A549 (cell line): ENCODE data around the gene HOXD11. TPM values are rescaled to one million over a fixed set of nuclear protein-coding genes. Genes with fewer than 3 reads are reported as not detected.

ENCODE experiments used
- ATAC-seq, 2 experiments: fragments of 200-7000 bp in 1 of 2; fragments of >200 bp in 1 of 2; cut with Nextera tagmentation in 1 of 2; cut with Tn5 transposase in 1 of 2; 3 replicates each; pipeline versions ENCODE4 v1.8.0 to v1.9.1; 2018 to 2020; ENCODE audit warnings: mild to moderate bottlenecking in 1 of 2, moderate library complexity in 1 of 2
- CTCF ChIA-PET: fragments of 300-600 bp; sonication (Branson Sonifier 250); formaldehyde crosslinking; extraction: SDS; loops from one replicate; lab custom pipeline; 2021; ENCODE audit warnings: antibody characterized with exemption, inconsistent platforms; lab: Yijun Ruan, JAX
- POLR2A ChIA-PET: fragments of 350-600 bp; formaldehyde crosslinking; extraction: SDS; loops from one replicate; lab custom pipeline; 2021; ENCODE audit warnings: antibody characterized with exemption, inconsistent platforms; lab: Yijun Ruan, JAX
- DNase-seq, 2 experiments: peaks; one replicate each; pipeline versions ENCODE4 v3.0.0 to v3.0.0-alpha.2; 2011 to 2016; ENCODE audit warnings: low read depth in 1 of 2, low spot score in 1 of 2
- FAIRE-seq: peaks from 2 replicates; lab custom pipeline; 2011; peaks lifted over from hg19 to GRCh38; lab: Jason Lieb, UNC
- H3K27ac ChIP-seq, 2 experiments: fragments of >200 bp; sonication (Bioruptor Twin); formaldehyde crosslinking; 3 replicates each; pipeline ENCODE4 v1.5.1; 2016 to 2017
- H3K4me1 ChIP-seq: fragments of >200 bp; sonication (Bioruptor Twin); formaldehyde crosslinking; 3 replicates; pipeline ENCODE4 v1.6.1; 2016
- H3K4me2 ChIP-seq: fragments of >200 bp; sonication (Bioruptor Twin); formaldehyde crosslinking; 3 replicates; pipeline ENCODE4 v1.6.1; 2016
- H3K4me3 ChIP-seq: fragments of >200 bp; sonication (Bioruptor Twin); formaldehyde crosslinking; 3 replicates; pipeline ENCODE4 v1.5.1; 2016
- H3K9me3 ChIP-seq: fragments of >200 bp; sonication (Bioruptor Twin); formaldehyde crosslinking; 3 replicates; pipeline ENCODE4 v1.6.1; 2016
- CBX2 ChIP-seq: fragments of 200-600 bp; sonication (generic); IDR thresholded peaks from 2 replicates; pipeline ENCODE4 v1.6.1; 2016; ENCODE audit warnings: low read depth, mild to moderate bottlenecking, borderline replicate concordance
- CBX8 ChIP-seq: fragments of 200-600 bp; sonication (generic); IDR thresholded peaks from 2 replicates; pipeline ENCODE4 v1.6.1; 2016
- EHMT2 ChIP-seq: fragments of 200-600 bp; sonication (generic); IDR thresholded peaks from 2 replicates; pipeline ENCODE4 v1.6.1; 2016; ENCODE audit warnings: antibody characterized with exemption, low read depth, mild to moderate bottlenecking, moderate library complexity
- ELK1 ChIP-seq: fragments of 150-350 bp; IDR thresholded peaks from 2 replicates; pipeline ENCODE4 v1.6.1; 2014; ENCODE audit warnings: low read depth, mild to moderate bottlenecking, low read length
- GATA3 ChIP-seq: IDR thresholded peaks from 2 replicates; pipeline ENCODE4 v1.6.1; 2012; ENCODE audit warnings: borderline replicate concordance
- HES2 ChIP-seq: fragments of >200 bp; sonication (Bioruptor Twin); formaldehyde crosslinking; IDR thresholded peaks from 2 replicates; pipeline ENCODE4 v1.6.1; 2016
- HOXB13 ChIP-seq: fragments of 250-450 bp; sonication (Bioruptor Pico); IDR thresholded peaks from 2 replicates; pipeline ENCODE4 v1.5.0; 2020; ENCODE audit warnings: low read depth, mild to moderate bottlenecking, moderate library complexity
- JUNB ChIP-seq: fragments of >200 bp; sonication (Bioruptor Twin); formaldehyde crosslinking; IDR thresholded peaks from 2 replicates; pipeline ENCODE4 v1.6.1; 2016
- NPAS2 ChIP-seq: fragments of 250-450 bp; sonication (Bioruptor Pico); IDR thresholded peaks from 2 replicates; pipeline ENCODE4 v1.8.0; 2022; ENCODE audit warnings: mild to moderate bottlenecking, moderate library complexity, borderline replicate concordance
- NR3C1 ChIP-seq: fragments of >200 bp; sonication (Bioruptor Twin); formaldehyde crosslinking; IDR thresholded peaks from 3 replicates; pipeline ENCODE4 v1.6.1; 2017
- POLR2A ChIP-seq: IDR thresholded peaks from 2 replicates; pipeline ENCODE4 v1.6.1; 2012; ENCODE audit warnings: mild to moderate bottlenecking, low read length
- RAD21 ChIP-seq, 2 experiments: fragments of >200 bp in 1 of 2; sonication (Bioruptor Twin) in 1 of 2; formaldehyde crosslinking in 1 of 2; IDR thresholded peaks in 1 of 2; conservative IDR thresholded peaks in 1 of 2; 2 replicates in 1 of 2; 3 replicates in 1 of 2; pipeline ENCODE4 v1.6.1; 2012 to 2018; ENCODE audit warnings: inconsistent platforms in 1 of 2
- RARB ChIP-seq: fragments of 250-450 bp; sonication (Bioruptor Pico); IDR thresholded peaks from 2 replicates; pipeline ENCODE4 v1.8.0; 2021; ENCODE audit warnings: mild to moderate bottlenecking, moderate library complexity
- RCOR1 ChIP-seq: fragments of 150-350 bp; IDR thresholded peaks from 2 replicates; pipeline ENCODE4 v1.6.1; 2014; ENCODE audit warnings: antibody characterized with exemption, low read length, low read depth
- SMC3 ChIP-seq: fragments of >200 bp; sonication (Bioruptor Twin); formaldehyde crosslinking; IDR thresholded peaks from 3 replicates; pipeline ENCODE4 v1.6.1; 2018; ENCODE audit warnings: inconsistent platforms
- SREBF2 ChIP-seq: fragments of 450-650 bp; IDR thresholded peaks from 2 replicates; pipeline ENCODE4 v1.6.1; 2014; ENCODE audit warnings: mild to moderate bottlenecking, moderate library complexity
- ZC3H11A ChIP-seq: fragments of 450-650 bp; IDR thresholded peaks from 2 replicates; pipeline ENCODE4 v1.6.1; 2014; ENCODE audit warnings: antibody characterized with exemption, mild to moderate bottlenecking
- WGBS: methylation state at CpG from one replicate; pipeline ENCODE4 v1.1.6; 2017; ENCODE audit errors: missing lambda C conversion rate; 5-methylcytosine and 5-hydroxymethylcytosine counted together
- polyA plus RNA-seq, 4 experiments: library from polyadenylated mRNA; depleted of rRNA in 3 of 4; stranded (reverse); fragments of >200 nt; fragmentation: RNase III in 1 of 4; extraction: RNeasy Plus Mini Kit Qiagen cat#74134 plus additional on column Dnase treatment in 1 of 4; gene quantifications; 2 replicates in 3 of 4; 3 replicates in 1 of 4; pipeline ENCODE4 v1.2.3, GENCODE V29; 2011 to 2017
- TF ChIP-seq, protein P1 (sequence below): fragments of >200 bp; sonication (Bioruptor Twin); formaldehyde crosslinking; IDR thresholded peaks from 3 replicates; pipeline ENCODE4 v1.5.1; 2016
- TF ChIP-seq, protein P2 (sequence below): fragments of >200 bp; sonication (Bioruptor Twin); formaldehyde crosslinking; IDR thresholded peaks from 3 replicates; pipeline ENCODE4 v1.6.1; 2016

HOXD11 gene
- polyA plus RNA-seq, 2 of the 4 experiments (the other 2 are of a cell fraction), result 2.6 to 4.8 TPM

DNA sequence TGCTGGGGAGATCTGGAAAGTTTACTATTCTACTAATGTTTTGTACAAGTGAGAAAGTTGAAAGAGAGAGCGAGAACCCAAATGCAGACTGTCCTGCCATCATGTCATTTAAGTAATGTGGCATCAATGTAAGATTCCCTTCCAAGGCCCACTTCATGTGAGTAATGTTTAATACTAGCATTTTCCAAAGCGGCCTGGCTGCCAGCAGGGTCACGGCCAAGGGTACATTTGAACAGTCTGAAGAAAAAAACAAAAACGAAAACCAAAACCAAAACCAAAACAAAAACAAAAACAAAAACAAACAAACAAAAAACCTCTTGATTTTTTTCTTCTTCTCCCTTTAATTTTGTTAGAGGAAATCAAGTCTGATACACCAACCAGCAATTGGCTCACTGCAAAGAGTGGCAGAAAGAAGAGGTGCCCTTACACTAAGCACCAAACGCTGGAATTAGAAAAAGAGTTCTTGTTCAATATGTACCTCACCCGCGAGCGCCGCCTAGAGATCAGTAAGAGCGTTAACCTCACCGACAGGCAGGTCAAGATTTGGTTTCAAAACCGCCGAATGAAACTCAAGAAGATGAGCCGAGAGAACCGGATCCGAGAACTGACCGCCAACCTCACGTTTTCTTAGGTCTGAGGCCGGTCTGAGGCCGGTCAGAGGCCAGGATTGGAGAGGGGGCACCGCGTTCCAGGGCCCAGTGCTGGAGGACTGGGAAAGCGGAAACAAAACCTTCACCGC, 11.7 kb downstream of the HOXD11 start:
- Histone ChIP-seq H3K4me1 (0 out of 3 replicates have a peak, but pooled peaks cover 3% of the 10 kb centered on the region), H3K27ac (peak overlapping the region in 1 of 2 experiments; percentile 30; a peak in 1 of 6 replicates), H3K4me2 (peak overlapping the region; percentile 83), H3K4me3 (peak overlapping the region; percentile 30; the same call in 2 of the 3 replicates)
- CTCF ChIA-PET, result interaction anchor here (0.8 to 3.6 kb wide), 4 partner anchors 8 to 696 kb away, joined by 3 to 22 read pairs (median 6); no protein-coding TSS in a partner anchor
- WGBS, result 22% methylated on average over 24 of the region's 24 CpGs
- TF ChIP-seq CBX8 (no peak), ZC3H11A (no peak), GATA3 (no peak), CBX2 (no peak), RAD21 (conservative IDR thresholded peaks at IDR 0.05 in 1 of 2, IDR thresholded peaks at IDR 0.05 in 1 of 2) (peak; percentile 22; a peak in 1 of 5 replicates), SMC3 (0 out of 3 replicates have a peak, but pooled peaks have one; percentile 20), HES2 (no peak)
- TF ChIP-seq, protein P1, sequence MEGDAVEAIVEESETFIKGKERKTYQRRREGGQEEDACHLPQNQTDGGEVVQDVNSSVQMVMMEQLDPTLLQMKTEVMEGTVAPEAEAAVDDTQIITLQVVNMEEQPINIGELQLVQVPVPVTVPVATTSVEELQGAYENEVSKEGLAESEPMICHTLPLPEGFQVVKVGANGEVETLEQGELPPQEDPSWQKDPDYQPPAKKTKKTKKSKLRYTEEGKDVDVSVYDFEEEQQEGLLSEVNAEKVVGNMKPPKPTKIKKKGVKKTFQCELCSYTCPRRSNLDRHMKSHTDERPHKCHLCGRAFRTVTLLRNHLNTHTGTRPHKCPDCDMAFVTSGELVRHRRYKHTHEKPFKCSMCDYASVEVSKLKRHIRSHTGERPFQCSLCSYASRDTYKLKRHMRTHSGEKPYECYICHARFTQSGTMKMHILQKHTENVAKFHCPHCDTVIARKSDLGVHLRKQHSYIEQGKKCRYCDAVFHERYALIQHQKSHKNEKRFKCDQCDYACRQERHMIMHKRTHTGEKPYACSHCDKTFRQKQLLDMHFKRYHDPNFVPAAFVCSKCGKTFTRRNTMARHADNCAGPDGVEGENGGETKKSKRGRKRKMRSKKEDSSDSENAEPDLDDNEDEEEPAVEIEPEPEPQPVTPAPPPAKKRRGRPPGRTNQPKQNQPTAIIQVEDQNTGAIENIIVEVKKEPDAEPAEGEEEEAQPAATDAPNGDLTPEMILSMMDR, result peak; percentile 75
- TF ChIP-seq, protein P2, sequence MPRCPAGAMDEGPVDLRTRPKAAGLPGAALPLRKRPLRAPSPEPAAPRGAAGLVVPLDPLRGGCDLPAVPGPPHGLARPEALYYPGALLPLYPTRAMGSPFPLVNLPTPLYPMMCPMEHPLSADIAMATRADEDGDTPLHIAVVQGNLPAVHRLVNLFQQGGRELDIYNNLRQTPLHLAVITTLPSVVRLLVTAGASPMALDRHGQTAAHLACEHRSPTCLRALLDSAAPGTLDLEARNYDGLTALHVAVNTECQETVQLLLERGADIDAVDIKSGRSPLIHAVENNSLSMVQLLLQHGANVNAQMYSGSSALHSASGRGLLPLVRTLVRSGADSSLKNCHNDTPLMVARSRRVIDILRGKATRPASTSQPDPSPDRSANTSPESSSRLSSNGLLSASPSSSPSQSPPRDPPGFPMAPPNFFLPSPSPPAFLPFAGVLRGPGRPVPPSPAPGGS, result no peak
- TF ChIP-seq, all 56 proteins: peak for 3
- no peaks in the 10 kb centered on the region for H3K9me3 ChIP-seq
- ATAC-seq (peak; percentile 31 to 46; a peak in 3 of 6 replicates), FAIRE-seq (no peak), DNase-seq (peak; percentile 63 to 79)
- POLR2A ChIA-PET, result no interaction called here

GRCh38 chr2:176120364-176121189, 13.5 kb downstream of the HOXD11 start:
- POLR2A ChIA-PET, result no interaction called here
- no peak for FAIRE-seq
- no peak overlapping the region for H3K4me3 ChIP-seq

More at GRCh38 chr2:176120364-176121189, 13.5 kb downstream of the HOXD11 start:
- TF ChIP-seq RCOR1 (no peak), ELK1 (no peak), JUNB (no peak), NR3C1 (no peak), POLR2A (no peak), EHMT2 (no peak), NPAS2 (CRISPR knock-in tag) (no peak), RARB (CRISPR knock-in tag) (no peak), SREBF2 (no peak), SMC3 (no peak), HOXB13 (CRISPR knock-in tag) (no peak)
- TF ChIP-seq, protein P1, result no peak
- TF ChIP-seq, all 56 proteins: peak for 0
- CTCF ChIA-PET, result interaction anchor here (0.5 to 3.7 kb wide), 15 partner anchors 9 to 1078 kb away, joined by 3 to 13 read pairs (median 4); no protein-coding TSS in a partner anchor
- no peak for ATAC-seq
- no peaks in the 10 kb centered on the region for H3K9me3 ChIP-seq
- 0 out of 3 replicates have a peak, but pooled peaks cover 3% of the 10 kb centered on the region for H3K4me1 ChIP-seq
- H3K27ac ChIP-seq, result no peak overlapping the region
- WGBS, result 86% methylated on average over 13 of the region's 13 CpGs
- no peak overlapping the region for H3K4me2 ChIP-seq
- no peak for DNase-seq
